ENCODE measurements around the gene GRAMD1B.
"Not testable (repeated sequence)": the region's sequence is repeated elsewhere in the genome, so short reads cannot be mapped to it uniquely, and the experiment has no call there.

Gene GRAMD1B

DNA sequence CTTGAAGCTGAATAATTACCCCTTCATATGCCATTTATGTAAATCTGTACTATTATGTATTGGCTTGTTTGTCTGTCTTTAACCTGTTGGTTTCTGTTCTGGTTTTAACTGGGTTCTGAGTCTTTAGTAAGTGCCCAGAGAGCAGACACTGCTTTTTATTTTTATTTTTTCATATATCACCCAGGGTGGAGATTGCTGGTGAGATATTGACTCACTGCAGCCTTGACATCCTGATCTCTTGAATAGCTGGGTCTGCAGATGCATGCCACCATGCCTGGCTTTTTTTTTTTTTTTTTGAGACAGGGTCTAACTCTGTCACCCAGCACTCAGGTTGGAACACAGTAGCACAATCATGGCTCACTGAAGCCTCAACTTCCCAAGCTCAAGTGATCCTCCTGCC, 19.4 kb downstream of the GRAMD1B start:
- Histone ChIP-seq H3K27ac (ENCODE audit: low read depth, low read length) (no peak overlapping the region), H3K4me3 (ENCODE audit: low read depth, low read length) (no peak overlapping the region), H3K9ac (ENCODE audit: low read depth, low read length) (no peak overlapping the region), H3K27me3 (ENCODE audit: control insufficient read depth, insufficient read depth, low read length) (no peaks in the 10 kb centered on the region), H3K4me1 (ENCODE audit: control insufficient read depth, insufficient read depth, low read length) (peaks cover 4% of the 10 kb centered on the region), H3K9me3 (ENCODE audit: control insufficient read depth, insufficient read depth, low read length) (no peaks in the 10 kb centered on the region), H3K36me3 (ENCODE audit: control insufficient read depth, insufficient read depth, low read length) (no peaks in the 10 kb centered on the region)

- H3K27ac ChIP-seq (ENCODE audit: low read depth, low read length) = no peak overlapping the region
- no peaks in the 10 kb centered on the region for H3K27me3 ChIP-seq (ENCODE audit: control insufficient read depth, insufficient read depth, low read length)
- no peaks in the 10 kb centered on the region for H3K36me3 ChIP-seq (ENCODE audit: control insufficient read depth, insufficient read depth, low read length)
- H3K9ac ChIP-seq (ENCODE audit: low read depth, low read length) = no peak overlapping the region
- no peak overlapping the region for H3K4me3 ChIP-seq (ENCODE audit: low read depth, low read length)
- no peaks in the 10 kb centered on the region for H3K9me3 ChIP-seq (ENCODE audit: control insufficient read depth, insufficient read depth, low read length)
- H3K4me1 ChIP-seq (ENCODE audit: control insufficient read depth, insufficient read depth, low read length) = no peaks in the 10 kb centered on the region
These were observed 20.6 kb downstream of the GRAMD1B start for GRCh38 chr11:123450623-123451022.

DNA sequence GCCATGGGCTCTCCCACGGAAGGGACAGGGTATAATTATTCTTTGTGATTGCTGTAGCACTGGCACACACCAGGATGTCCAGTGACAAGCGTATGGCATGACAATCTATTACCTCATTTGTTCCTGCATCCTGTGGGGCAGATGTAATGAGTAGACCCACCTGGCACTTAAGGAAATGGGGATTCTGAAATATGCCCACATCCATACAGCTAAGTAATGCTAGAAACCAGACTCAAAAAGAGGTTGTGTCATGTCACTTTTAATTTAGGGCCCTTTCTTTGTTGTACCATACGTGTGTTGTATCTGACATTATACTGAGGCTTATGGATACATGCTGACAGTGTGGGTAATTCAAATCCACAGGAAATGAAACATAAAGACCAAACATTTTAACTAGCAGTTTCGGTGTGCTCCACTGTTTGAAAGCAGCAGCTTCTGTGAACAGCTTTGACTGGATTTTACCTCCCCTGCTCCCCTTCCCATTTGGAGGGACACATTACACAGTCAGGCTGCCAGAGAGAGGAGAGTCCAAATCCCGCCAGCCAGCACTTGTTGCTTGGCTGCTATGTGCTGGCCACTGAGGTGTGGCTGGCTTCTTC, 21.2 kb downstream of the GRAMD1B start:
- H3K27me3 ChIP-seq (ENCODE audit: control insufficient read depth, insufficient read depth, low read length) = no peaks in the 10 kb centered on the region
- H3K4me1 ChIP-seq (ENCODE audit: control insufficient read depth, insufficient read depth, low read length) = no peaks in the 10 kb centered on the region
- H3K36me3 ChIP-seq (ENCODE audit: control insufficient read depth, insufficient read depth, low read length) = no peaks in the 10 kb centered on the region
- H3K27ac ChIP-seq (ENCODE audit: low read depth, low read length) = no peak overlapping the region
- H3K9me3 ChIP-seq (ENCODE audit: control insufficient read depth, insufficient read depth, low read length) = no peaks in the 10 kb centered on the region
- H3K4me3 ChIP-seq (ENCODE audit: low read depth, low read length) = no peak overlapping the region
- H3K9ac ChIP-seq (ENCODE audit: low read depth, low read length) = no peak overlapping the region

DNA sequence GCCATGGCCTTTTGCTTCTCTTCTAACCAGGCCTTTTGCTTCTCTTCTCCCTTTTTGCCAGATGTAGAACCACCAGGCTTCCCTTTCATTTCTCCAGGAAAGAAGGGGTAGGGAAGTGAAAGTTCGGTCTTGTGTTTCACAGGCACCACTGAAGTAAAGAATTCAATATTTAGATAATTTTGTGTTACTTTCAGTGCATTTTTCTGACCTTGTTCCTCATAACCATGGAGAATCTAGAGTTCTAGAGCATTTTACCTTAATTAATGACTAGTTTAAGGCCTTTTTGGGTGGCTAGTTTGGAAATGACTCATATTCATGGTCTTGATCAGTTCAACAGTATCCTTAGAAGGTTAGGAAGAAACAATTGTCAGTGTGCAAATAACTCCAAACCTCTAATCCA, 22.7 kb downstream of the GRAMD1B start:
- Histone ChIP-seq H3K27me3 (ENCODE audit: control insufficient read depth, insufficient read depth, low read length) (no peaks in the 10 kb centered on the region), H3K9me3 (ENCODE audit: control insufficient read depth, insufficient read depth, low read length) (no peaks in the 10 kb centered on the region), H3K4me3 (ENCODE audit: low read depth, low read length) (no peak overlapping the region), H3K9ac (ENCODE audit: low read depth, low read length) (no peak overlapping the region), H3K4me1 (ENCODE audit: control insufficient read depth, insufficient read depth, low read length) (no peaks in the 10 kb centered on the region), H3K36me3 (ENCODE audit: control insufficient read depth, insufficient read depth, low read length) (no peaks in the 10 kb centered on the region), H3K27ac (ENCODE audit: low read depth, low read length) (no peak overlapping the region)

- Histone ChIP-seq H3K4me3 (ENCODE audit: low read depth, low read length) (no peak overlapping the region), H3K36me3 (ENCODE audit: control insufficient read depth, insufficient read depth, low read length) (no peaks in the 10 kb centered on the region), H3K9ac (ENCODE audit: low read depth, low read length) (no peak overlapping the region), H3K4me1 (ENCODE audit: control insufficient read depth, insufficient read depth, low read length) (no peaks in the 10 kb centered on the region), H3K9me3 (ENCODE audit: control insufficient read depth, insufficient read depth, low read length) (no peaks in the 10 kb centered on the region), H3K27me3 (ENCODE audit: control insufficient read depth, insufficient read depth, low read length) (no peaks in the 10 kb centered on the region), H3K27ac (ENCODE audit: low read depth, low read length) (no peak overlapping the region)
These were observed 24.1 kb downstream of the GRAMD1B start for GRCh38 chr11:123454060-123454651.

DNA sequence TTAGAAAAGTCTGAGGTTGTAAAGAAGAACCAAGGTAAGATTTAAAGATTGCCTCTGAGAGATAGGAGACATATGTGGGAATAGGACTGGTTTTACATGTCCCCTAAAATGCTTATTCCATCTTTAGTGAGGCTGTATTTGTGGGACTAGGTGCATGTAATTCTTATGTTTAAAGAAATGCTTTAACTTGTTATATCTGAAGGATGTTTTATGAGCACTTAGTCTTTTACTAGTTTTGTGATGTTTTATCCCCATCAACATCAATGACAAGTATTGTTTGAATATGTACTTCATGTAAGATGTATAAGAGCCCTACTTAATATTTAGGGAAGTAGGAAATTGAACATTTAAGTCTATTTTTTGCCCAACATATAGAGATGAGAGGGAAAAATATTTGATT, 24.7 kb downstream of the GRAMD1B start:
- H3K36me3 ChIP-seq (ENCODE audit: control insufficient read depth, insufficient read depth, low read length) = no peaks in the 10 kb centered on the region
- H3K9me3 ChIP-seq (ENCODE audit: control insufficient read depth, insufficient read depth, low read length) = no peaks in the 10 kb centered on the region
- no peak overlapping the region for H3K9ac ChIP-seq (ENCODE audit: low read depth, low read length)
- no peak overlapping the region for H3K27ac ChIP-seq (ENCODE audit: low read depth, low read length)
- H3K4me1 ChIP-seq (ENCODE audit: control insufficient read depth, insufficient read depth, low read length) = no peaks in the 10 kb centered on the region
- H3K4me3 ChIP-seq (ENCODE audit: low read depth, low read length) = no peak overlapping the region
- no peaks in the 10 kb centered on the region for H3K27me3 ChIP-seq (ENCODE audit: control insufficient read depth, insufficient read depth, low read length)

DNA sequence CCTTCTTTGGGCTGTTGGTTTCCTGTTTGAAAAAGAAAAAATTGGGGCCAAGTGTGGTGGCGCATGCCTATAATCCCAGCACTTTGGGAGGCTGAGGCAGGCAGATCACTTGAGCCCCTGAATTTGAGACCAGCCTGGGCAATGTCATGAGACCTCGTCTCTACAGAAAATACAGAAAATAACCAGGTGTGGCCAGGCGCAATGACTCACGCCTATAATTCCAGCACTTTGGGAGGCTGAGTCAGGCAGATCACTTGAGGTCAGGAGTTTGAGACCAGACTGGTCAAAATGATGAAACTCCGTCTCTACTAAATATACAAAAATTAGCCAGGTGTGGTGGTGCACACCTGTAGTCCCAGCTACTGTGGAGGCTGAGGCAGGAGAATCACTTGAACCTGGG, 26.4 kb downstream of the GRAMD1B start:
- H3K27me3 ChIP-seq (ENCODE audit: control insufficient read depth, insufficient read depth, low read length); H3K9ac ChIP-seq (ENCODE audit: low read depth, low read length); H3K9me3 ChIP-seq (ENCODE audit: control insufficient read depth, insufficient read depth, low read length); H3K27ac ChIP-seq (ENCODE audit: low read depth, low read length); H3K4me3 ChIP-seq (ENCODE audit: low read depth, low read length); H3K4me1 ChIP-seq (ENCODE audit: control insufficient read depth, insufficient read depth, low read length); H3K36me3 ChIP-seq (ENCODE audit: control insufficient read depth, insufficient read depth, low read length): not testable (repeated sequence)

- no peaks in the 10 kb centered on the region for H3K36me3 ChIP-seq (ENCODE audit: control insufficient read depth, insufficient read depth, low read length)
- H3K4me1 ChIP-seq (ENCODE audit: control insufficient read depth, insufficient read depth, low read length) = no peaks in the 10 kb centered on the region
- no peak overlapping the region for H3K4me3 ChIP-seq (ENCODE audit: low read depth, low read length)
- no peak overlapping the region for H3K9ac ChIP-seq (ENCODE audit: low read depth, low read length)
- no peaks in the 10 kb centered on the region for H3K9me3 ChIP-seq (ENCODE audit: control insufficient read depth, insufficient read depth, low read length)
- H3K27me3 ChIP-seq (ENCODE audit: control insufficient read depth, insufficient read depth, low read length) = no peaks in the 10 kb centered on the region
- H3K27ac ChIP-seq (ENCODE audit: low read depth, low read length) = no peak overlapping the region
These were observed 27.2 kb downstream of the GRAMD1B start for GRCh38 chr11:123457187-123457770.

GRCh38 chr11:123458501-123458900, 28.4 kb downstream of the GRAMD1B start:
- Histone ChIP-seq H3K27me3 (ENCODE audit: control insufficient read depth, insufficient read depth, low read length) (no peaks in the 10 kb centered on the region), H3K36me3 (ENCODE audit: control insufficient read depth, insufficient read depth, low read length) (no peaks in the 10 kb centered on the region), H3K4me3 (ENCODE audit: low read depth, low read length) (no peak overlapping the region), H3K9me3 (ENCODE audit: control insufficient read depth, insufficient read depth, low read length) (no peaks in the 10 kb centered on the region), H3K9ac (ENCODE audit: low read depth, low read length) (no peak overlapping the region), H3K4me1 (ENCODE audit: control insufficient read depth, insufficient read depth, low read length) (no peaks in the 10 kb centered on the region), H3K27ac (ENCODE audit: low read depth, low read length) (no peak overlapping the region)

GRCh38 chr11:123460012-123460700, 30.1 kb downstream of the GRAMD1B start:
- Histone ChIP-seq H3K4me1 (ENCODE audit: control insufficient read depth, insufficient read depth, low read length) (no peaks in the 10 kb centered on the region), H3K9ac (ENCODE audit: low read depth, low read length) (no peak overlapping the region), H3K4me3 (ENCODE audit: low read depth, low read length) (no peak overlapping the region), H3K27me3 (ENCODE audit: control insufficient read depth, insufficient read depth, low read length) (no peaks in the 10 kb centered on the region), H3K27ac (ENCODE audit: low read depth, low read length) (no peak overlapping the region), H3K9me3 (ENCODE audit: control insufficient read depth, insufficient read depth, low read length) (no peaks in the 10 kb centered on the region), H3K36me3 (ENCODE audit: control insufficient read depth, insufficient read depth, low read length) (no peaks in the 10 kb centered on the region)

GRCh38 chr11:123461164-123461563, 31.1 kb downstream of the GRAMD1B start:
- H3K27ac ChIP-seq (ENCODE audit: low read depth, low read length) = no peak overlapping the region

More at GRCh38 chr11:123461164-123461563, 31.1 kb downstream of the GRAMD1B start:
- Histone ChIP-seq H3K9ac (ENCODE audit: low read depth, low read length) (no peak overlapping the region), H3K4me1 (ENCODE audit: control insufficient read depth, insufficient read depth, low read length) (no peaks in the 10 kb centered on the region), H3K27me3 (ENCODE audit: control insufficient read depth, insufficient read depth, low read length) (no peaks in the 10 kb centered on the region), H3K9me3 (ENCODE audit: control insufficient read depth, insufficient read depth, low read length) (no peaks in the 10 kb centered on the region), H3K4me3 (ENCODE audit: low read depth, low read length) (no peak overlapping the region), H3K36me3 (ENCODE audit: control insufficient read depth, insufficient read depth, low read length) (no peaks in the 10 kb centered on the region)

All from HUES48 (cell line).